PC-9 (cell line): ENCODE measurements around the gene ROR2. TPM values are rescaled to one million over a fixed set of nuclear protein-coding genes. Genes with fewer than 3 reads are reported as not detected.

Experiments used
- BruUV-seq: library from RNA; stranded (reverse); fragments of 400-500 nt; replicated peaks from 2 replicates; lab custom pipeline; 2021; lab: Mats Ljungman, UMichigan
- CTCF ChIA-PET: fragments of 300-600 bp; sonication (Branson Sonifier 250); formaldehyde crosslinking; loops from one replicate; lab custom pipeline; 2022; ENCODE audit warnings: antibody characterized with exemption; lab: Charles Lee
- POLR2A ChIA-PET: fragments of 300-600 bp; sonication (Branson Sonifier 250); formaldehyde crosslinking; loops from one replicate; lab custom pipeline; 2022; ENCODE audit warnings: antibody characterized with exemption; ENCODE audit not compliant: unreplicated experiment; lab: Charles Lee
- DNase-seq, 2 experiments: peaks; one replicate each; pipeline versions ENCODE4 v3.0.0 to v3.0.0-alpha.2; 2015 to 2022; ENCODE audit warnings: mixed read lengths in 1 of 2
- H2AFZ ChIP-seq: fragments of 200-600 bp; sonication (generic); 2 replicates; pipeline ENCODE4 v1.8.1; 2017; ENCODE audit warnings: antibody characterized with exemption
- H3F3A ChIP-seq: fragments of 200-600 bp; sonication (generic); 2 replicates; pipeline ENCODE4 v1.8.1; 2017; ENCODE audit warnings: antibody characterized with exemption, mild to moderate bottlenecking, low read depth; ENCODE audit not compliant: insufficient read depth
- H3K27ac ChIP-seq: fragments of 200-600 bp; sonication (generic); 2 replicates; pipeline ENCODE4 v1.6.1; 2016; ENCODE audit warnings: mixed run types
- H3K27me3 ChIP-seq: fragments of 200-600 bp; sonication (generic); 2 replicates; pipeline ENCODE4 v1.6.1; 2016; ENCODE audit warnings: low read depth, mixed run types; ENCODE audit not compliant: insufficient read depth
- H3K36me3 ChIP-seq: fragments of 200-600 bp; sonication (generic); 2 replicates; pipeline ENCODE4 v1.6.1; 2016; ENCODE audit warnings: low read depth, mixed run types
- H3K4me1 ChIP-seq: fragments of 200-600 bp; sonication (generic); replicated peaks from 2 replicates; pipeline ENCODE4 v1.6.1; 2016; ENCODE audit warnings: mixed run types; ENCODE audit not compliant: insufficient read depth
- H3K4me2 ChIP-seq: fragments of 200-600 bp; sonication (generic); 2 replicates; pipeline ENCODE4 v1.6.1; 2017; ENCODE audit warnings: mixed run types
- H3K4me3 ChIP-seq: fragments of 200-600 bp; sonication (generic); 2 replicates; pipeline ENCODE4 v1.6.1; 2016; ENCODE audit warnings: mixed run types
- H3K79me2 ChIP-seq: fragments of 200-600 bp; sonication (generic); 2 replicates; pipeline ENCODE4 v1.6.1; 2017; ENCODE audit warnings: low read depth, mixed run types
- H3K9me2 ChIP-seq: fragments of 200-600 bp; sonication (generic); 2 replicates; pipeline ENCODE4 v1.8.1; 2017; ENCODE audit warnings: mild to moderate bottlenecking; ENCODE audit not compliant: insufficient read depth
- H3K9me3 ChIP-seq: fragments of 200-600 bp; sonication (generic); 2 replicates; pipeline ENCODE4 v1.8.1; 2016; ENCODE audit warnings: low read depth; ENCODE audit not compliant: insufficient read depth
- H4K20me1 ChIP-seq: fragments of 200-600 bp; sonication (generic); 2 replicates; pipeline ENCODE4 v1.8.1; 2017; ENCODE audit not compliant: insufficient read depth
- CTCF ChIP-seq: fragments of 200-600 bp; sonication (generic); conservative IDR thresholded peaks from 2 replicates; pipeline ENCODE4 v1.6.1; 2017; ENCODE audit warnings: mixed run types, antibody characterized with exemption, mild to moderate bottlenecking, moderate library complexity
- EZH2 ChIP-seq: fragments of 200-600 bp; sonication (generic); IDR thresholded peaks from 2 replicates; pipeline ENCODE4 v1.8.0; 2017; ENCODE audit warnings: antibody characterized with exemption, low read depth
- intact Hi-C: fragments of 100-400 bp; cut with micrococcal nuclease; formaldehyde crosslinking; loops from one replicate; pipeline ENCODE4 v1.10.0; 2022; ENCODE audit not compliant: unreplicated experiment
- total RNA-seq: library from RNA; stranded (reverse); gene quantifications from 2 replicates; pipeline ENCODE4 v1.2.3, GENCODE V29; 2021

Gene ROR2
- total RNA-seq, 1 experiment from 2014 or later, result not detected

DNA sequence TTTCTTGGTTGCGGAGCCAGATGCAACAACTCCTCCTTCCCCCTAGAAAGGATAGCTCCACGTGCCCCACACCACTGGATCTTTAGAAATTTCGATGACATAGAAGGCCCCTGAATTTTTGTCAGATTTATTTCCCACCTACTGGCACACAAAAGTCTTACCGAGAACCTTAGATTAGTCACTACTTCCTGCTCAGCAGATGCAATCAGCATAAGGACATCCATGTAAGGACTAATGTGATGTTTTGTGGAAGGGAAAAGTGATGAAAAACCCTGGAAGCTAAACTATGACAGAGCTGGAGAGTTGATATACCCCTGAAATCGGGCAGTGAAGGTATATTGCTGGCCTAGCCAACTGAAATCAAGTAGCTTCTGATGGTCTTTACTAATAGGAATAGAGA lies 400.9 kb downstream of the ROR2 start:
- TF ChIP-seq EZH2 (no peak), CTCF (no peak)
- no peak overlapping the region for H3K4me2 ChIP-seq
- CTCF ChIA-PET, result no interaction called here
- no TSS peak for BruUV-seq
- no peak overlapping the region for H3K4me3 ChIP-seq
- no peaks in the 10 kb centered on the region for H3K36me3 ChIP-seq
- POLR2A ChIA-PET, result no interaction called here
- no peak overlapping the region for H2AFZ ChIP-seq
- H3K4me1 ChIP-seq, result no peaks in the 10 kb centered on the region
- no peaks in the 10 kb centered on the region for H4K20me1 ChIP-seq
- no peaks in the 10 kb centered on the region for H3F3A ChIP-seq
- DNase-seq, result no peak
- H3K9me3 ChIP-seq, result no peaks in the 10 kb centered on the region
- no peaks in the 10 kb centered on the region for H3K79me2 ChIP-seq
- no peak overlapping the region for H3K27ac ChIP-seq
- intact Hi-C loops, result no loop called here
- H3K9me2 ChIP-seq, result no peaks in the 10 kb centered on the region; the same call in 1 of the 2 replicates
- no peaks in the 10 kb centered on the region for H3K27me3 ChIP-seq

GRCh38 chr9:91547081-91547480 lies 402.9 kb downstream of the ROR2 start:
- POLR2A ChIA-PET, result no interaction called here

DNA sequence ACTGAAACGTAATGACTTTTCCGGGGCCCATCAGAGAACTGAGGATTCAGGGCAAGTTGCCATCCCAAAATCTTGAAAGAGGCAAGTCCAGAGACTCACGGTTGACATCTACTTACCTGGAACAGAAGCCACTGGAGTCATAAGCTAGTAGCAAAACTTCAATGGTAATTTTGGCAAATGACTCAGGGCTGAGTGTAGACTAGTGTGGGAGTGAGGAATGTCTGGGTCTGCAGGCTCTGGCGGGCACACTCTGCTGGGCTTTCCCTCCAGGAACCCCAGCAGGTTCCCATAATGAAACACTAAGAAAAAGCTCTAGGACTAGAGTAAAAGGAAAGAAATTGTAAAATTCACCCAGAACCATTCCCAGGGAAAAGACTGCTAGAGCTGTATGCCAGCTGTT lies 403.5 kb downstream of the ROR2 start:
- DNase-seq, result no peak
- Histone ChIP-seq H3K27ac (no peak overlapping the region), H3K4me3 (no peak overlapping the region), H4K20me1 (no peaks in the 10 kb centered on the region), H3K4me2 (no peak overlapping the region), H3K79me2 (no peaks in the 10 kb centered on the region), H3K9me2 (no peaks in the 10 kb centered on the region), H3K9me3 (no peaks in the 10 kb centered on the region), H3F3A (no peaks in the 10 kb centered on the region), H3K27me3 (no peaks in the 10 kb centered on the region), H2AFZ (no peak overlapping the region), H3K4me1 (no peaks in the 10 kb centered on the region), H3K36me3 (no peaks in the 10 kb centered on the region)
- CTCF ChIA-PET, result no interaction called here
- TF ChIP-seq CTCF, result no peak
- no peak for TF ChIP-seq EZH2
- POLR2A ChIA-PET, result no interaction called here
- no TSS peak for BruUV-seq
- intact Hi-C loops, result no loop called here

More at GRCh38 chr9:91547081-91547480, 402.9 kb downstream of the ROR2 start:
- H3K4me2 ChIP-seq, result no peak overlapping the region
- no peaks in the 10 kb centered on the region for H3K9me2 ChIP-seq
- H3K27ac ChIP-seq, result no peak overlapping the region
- H3K4me3 ChIP-seq, result no peak overlapping the region
- H3K4me1 ChIP-seq, result no peaks in the 10 kb centered on the region
- no peaks in the 10 kb centered on the region for H3K27me3 ChIP-seq
- H4K20me1 ChIP-seq, result no peaks in the 10 kb centered on the region
- no peak for DNase-seq
- no TSS peak for BruUV-seq
- no peaks in the 10 kb centered on the region for H3K36me3 ChIP-seq
- CTCF ChIA-PET, result no interaction called here
- no peak overlapping the region for H2AFZ ChIP-seq
- intact Hi-C loops, result no loop called here
- H3F3A ChIP-seq, result no peaks in the 10 kb centered on the region
- H3K79me2 ChIP-seq, result no peaks in the 10 kb centered on the region
- TF ChIP-seq CTCF (no peak), EZH2 (no peak)
- no peaks in the 10 kb centered on the region for H3K9me3 ChIP-seq
